CD4-positive, alpha-beta memory T cell (primary cell): Measurements from ENCODE around the gene CTNNBL1. TPM values are rescaled to one million over a fixed set of nuclear protein-coding genes. Genes with fewer than 3 reads are reported as not detected.
A peak's percentile ranks its signal among the peaks of the same experiment; 100 is the strongest.

ENCODE experiments used
- CTCF ChIA-PET: fragments of 350-600 bp; sonication (Branson Sonifier 250); formaldehyde crosslinking; loops from one replicate; lab custom pipeline; 2021; ENCODE audit warnings: inconsistent platforms; ENCODE audit not compliant: partially characterized antibody; lab: Charles Lee
- POLR2A ChIA-PET: fragments of 350-600 bp; sonication (Branson Sonifier 250); formaldehyde crosslinking; loops from one replicate; lab custom pipeline; 2021; ENCODE audit not compliant: partially characterized antibody; lab: Charles Lee
- DNase-seq, 5 donors: peaks; one replicate each; pipeline versions ENCODE4 v3.0.0 to v3.0.0-alpha.2; 2020 to 2022; ENCODE audit warnings: mixed read lengths in 1 of 5
- H3K27ac ChIP-seq: one replicate; pipeline ENCODE4 v1.7.0; 2013; ENCODE audit warnings: low read depth, low read length
- H3K27me3 ChIP-seq: 2 replicates; pipeline ENCODE4 v1.7.0; 2013; ENCODE audit warnings: mild to moderate bottlenecking, low read length, moderate library complexity; ENCODE audit not compliant: insufficient read depth
- H3K36me3 ChIP-seq: 2 replicates; pipeline ENCODE4 v1.7.0; 2013; ENCODE audit warnings: mild to moderate bottlenecking, low read length, moderate library complexity; ENCODE audit not compliant: insufficient read depth
- H3K4me1 ChIP-seq: 2 replicates; pipeline ENCODE4 v1.7.0; 2013; ENCODE audit warnings: mild to moderate bottlenecking, low read length, moderate library complexity; ENCODE audit not compliant: insufficient read depth
- H3K4me3 ChIP-seq, 2 donors: one replicate each; pipeline ENCODE4 v1.7.0; 2013; ENCODE audit warnings: low read length in 2 of 2, mild to moderate bottlenecking in 1 of 2
- H3K9me3 ChIP-seq, 2 donors: one replicate each; pipeline ENCODE4 v1.7.0; 2013; ENCODE audit warnings: low read length in 2 of 2, control low read depth in 1 of 2; ENCODE audit not compliant: control insufficient read depth in 1 of 2
- H3K27ac Mint-ChIP-seq, 7 donors: one replicate each; pipeline ENCODE4 v1.8.0; 2020 to 2021; ENCODE audit warnings: mixed read lengths in 7 of 7, mild to moderate bottlenecking in 6 of 7, inconsistent platforms in 3 of 7, moderate library complexity in 3 of 7
- H3K27me3 Mint-ChIP-seq, 2 donors: one replicate each; pipeline ENCODE4 v1.8.0; 2020 to 2021; ENCODE audit warnings: mixed read lengths in 2 of 2
- H3K36me3 Mint-ChIP-seq, 2 donors: one replicate each; pipeline ENCODE4 v1.8.0; 2020 to 2021; ENCODE audit warnings: mixed read lengths in 2 of 2, inconsistent platforms in 1 of 2, mild to moderate bottlenecking in 1 of 2
- H3K4me1 Mint-ChIP-seq, 4 donors: one replicate each; pipeline ENCODE4 v1.8.0; 2020 to 2021; ENCODE audit warnings: mixed read lengths in 4 of 4, mild to moderate bottlenecking in 1 of 4
- H3K4me3 Mint-ChIP-seq, 8 donors: one replicate each; pipeline ENCODE4 v1.8.0; 2020 to 2021; ENCODE audit warnings: mixed read lengths in 8 of 8, mild to moderate bottlenecking in 7 of 8, moderate library complexity in 6 of 8, inconsistent platforms in 3 of 8
- H3K9me3 Mint-ChIP-seq, 8 donors: one replicate each; pipeline ENCODE4 v1.8.0; 2020 to 2021; ENCODE audit warnings: mixed read lengths in 8 of 8, mild to moderate bottlenecking in 5 of 8, inconsistent platforms in 3 of 8, moderate library complexity in 1 of 8
- intact Hi-C: fragments of 100-400 bp; cut with micrococcal nuclease; formaldehyde crosslinking; loops from one replicate; pipeline ENCODE4 v1.15.1; 2023
- polyA plus RNA-seq, 2 donors: library from polyadenylated mRNA; unstranded; fragments of 300-500 nt; fragmentation: Illumina TruSeq; gene quantifications; one replicate each; pipeline ENCODE4 v1.2.3, GENCODE V29; 2021
- total RNA-seq, 2 experiments: library from RNA; stranded (reverse); gene quantifications; one replicate each; pipeline ENCODE4 v1.2.3, GENCODE V29; 2021

Gene CTNNBL1
- total and polyA plus RNA-seq, 4 experiments from 2014 or later, result 41.5 to 104 (median 64.2) TPM

DNA sequence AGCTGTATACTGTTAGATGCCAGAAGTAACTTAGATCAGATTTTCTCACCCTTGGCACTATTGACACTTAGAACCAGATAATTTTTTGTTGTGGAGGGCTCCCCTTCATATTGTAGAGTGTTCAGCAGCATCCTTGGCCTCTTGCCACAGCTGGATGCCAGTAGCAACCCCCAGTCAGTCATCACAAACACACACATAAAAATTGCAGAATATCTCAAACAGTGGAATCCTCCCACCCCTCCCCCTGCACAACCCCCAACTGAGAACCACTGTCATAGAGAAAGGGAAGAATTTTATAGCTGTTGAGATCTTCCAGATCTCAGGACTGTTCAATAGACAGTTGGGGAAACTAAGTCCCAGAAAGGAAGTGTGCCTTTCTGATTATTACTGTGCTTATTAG, 127.9 kb downstream of the CTNNBL1 start:
- H3K4me1 Mint-ChIP-seq, result peaks cover 0 to 12% (median 8%) of the 10 kb centered on the region in 4 donors
- no peak for DNase-seq
- H3K9me3 Mint-ChIP-seq, result no peaks in the 10 kb centered on the region
- Histone ChIP-seq H3K4me3 (no peak overlapping the region), H3K4me1 (no peaks in the 10 kb centered on the region), H3K9me3 (no peaks in the 10 kb centered on the region), H3K36me3 (no peaks in the 10 kb centered on the region), H3K27me3 (no peaks in the 10 kb centered on the region), H3K27ac (no peak overlapping the region)
- H3K27me3 Mint-ChIP-seq, result no peaks in the 10 kb centered on the region
- CTCF ChIA-PET, result no interaction called here
- H3K4me3 Mint-ChIP-seq, result no peak overlapping the region
- H3K27ac Mint-ChIP-seq, result no peak overlapping the region
- intact Hi-C loops, result no loop called here
- peaks cover 9 to 20% of the 10 kb centered on the region in 2 donors for H3K36me3 Mint-ChIP-seq
- POLR2A ChIA-PET, result no interaction called here

GRCh38 chr20:37822141-37822601, 128.3 kb downstream of the CTNNBL1 start:
- H3K36me3 ChIP-seq, result no peaks in the 10 kb centered on the region
- Mint-ChIP-seq H3K4me1 (peaks cover 0 to 13% (median 8%) of the 10 kb centered on the region in 4 donors), H3K27me3 (no peaks in the 10 kb centered on the region), H3K9me3 (no peaks in the 10 kb centered on the region), H3K4me3 (no peak overlapping the region), H3K27ac (peak overlapping the region in 1 of 7 donors; percentile 68), H3K36me3 (peaks cover 10 to 20% of the 10 kb centered on the region in 2 donors)
- ChIA-PET POLR2A (no interaction called here), CTCF (no interaction called here)
- intact Hi-C loops, result no loop called here
- H3K27me3 ChIP-seq, result no peaks in the 10 kb centered on the region
- DNase-seq, result no peak
- no peaks in the 10 kb centered on the region for H3K4me1 ChIP-seq
- H3K4me3 ChIP-seq, result no peak overlapping the region
- no peaks in the 10 kb centered on the region for H3K9me3 ChIP-seq
- no peak overlapping the region for H3K27ac ChIP-seq

GRCh38 chr20:37823296-37823980, 129.6 kb downstream of the CTNNBL1 start:
- no peaks in the 10 kb centered on the region for H3K4me1 ChIP-seq
- intact Hi-C loops, result no loop called here
- H3K27ac ChIP-seq, result no peak overlapping the region
- H3K9me3 Mint-ChIP-seq, result no peaks in the 10 kb centered on the region
- peaks cover 0 to 13% (median 5%) of the 10 kb centered on the region in 4 donors for H3K4me1 Mint-ChIP-seq
- POLR2A ChIA-PET, result no interaction called here
- DNase-seq, result no peak
- CTCF ChIA-PET, result no interaction called here
- H3K4me3 ChIP-seq, result no peak overlapping the region
- peak overlapping the region in 4 of 7 donors; percentile 1 to 50 (median 42) for H3K27ac Mint-ChIP-seq
- no peaks in the 10 kb centered on the region for H3K27me3 Mint-ChIP-seq
- H3K27me3 ChIP-seq, result no peaks in the 10 kb centered on the region
- no peaks in the 10 kb centered on the region for H3K9me3 ChIP-seq
- peaks cover 13 to 20% of the 10 kb centered on the region in 2 donors for H3K36me3 Mint-ChIP-seq
- H3K4me3 Mint-ChIP-seq, result no peak overlapping the region
- no peaks in the 10 kb centered on the region for H3K36me3 ChIP-seq

GRCh38 chr20:37827605-37828004, 133.8 kb downstream of the CTNNBL1 start:
- Mint-ChIP-seq H3K4me1 (peaks cover 0 to 16% (median under 1%) of the 10 kb centered on the region in 4 donors), H3K9me3 (no peaks in the 10 kb centered on the region), H3K27me3 (no peaks in the 10 kb centered on the region), H3K27ac (no peak overlapping the region), H3K4me3 (no peak overlapping the region), H3K36me3 (peaks cover 14 to 15% of the 10 kb centered on the region in 2 donors)
- H3K27me3 ChIP-seq, result no peaks in the 10 kb centered on the region
- no peaks in the 10 kb centered on the region for H3K36me3 ChIP-seq
- intact Hi-C loops, result no loop called here
- no peak for DNase-seq
- H3K27ac ChIP-seq, result no peak overlapping the region
- no peaks in the 10 kb centered on the region for H3K9me3 ChIP-seq
- ChIA-PET POLR2A (no interaction called here), CTCF (no interaction called here)
- no peak overlapping the region for H3K4me3 ChIP-seq
- H3K4me1 ChIP-seq, result no peaks in the 10 kb centered on the region

GRCh38 chr20:37828684-37829083, 134.9 kb downstream of the CTNNBL1 start:
- intact Hi-C loops, result no loop called here
- H3K4me1 Mint-ChIP-seq, result peaks cover 0 to 7% (median under 1%) of the 10 kb centered on the region in 4 donors
- H3K27ac ChIP-seq, result no peak overlapping the region
- no peak for DNase-seq
- H3K4me3 ChIP-seq, result no peak overlapping the region
- ChIA-PET POLR2A (no interaction called here), CTCF (no interaction called here)
- H3K27me3 ChIP-seq, result no peaks in the 10 kb centered on the region
- no peaks in the 10 kb centered on the region for H3K4me1 ChIP-seq
- no peaks in the 10 kb centered on the region for H3K9me3 ChIP-seq
- H3K9me3 Mint-ChIP-seq, result no peaks in the 10 kb centered on the region
- peaks cover 12 to 16% of the 10 kb centered on the region in 2 donors for H3K36me3 Mint-ChIP-seq
- no peaks in the 10 kb centered on the region for H3K27me3 Mint-ChIP-seq
- no peak overlapping the region for H3K4me3 Mint-ChIP-seq
- H3K27ac Mint-ChIP-seq, result peak overlapping the region in 1 of 7 donors; percentile 43
- H3K36me3 ChIP-seq, result no peaks in the 10 kb centered on the region

DNA sequence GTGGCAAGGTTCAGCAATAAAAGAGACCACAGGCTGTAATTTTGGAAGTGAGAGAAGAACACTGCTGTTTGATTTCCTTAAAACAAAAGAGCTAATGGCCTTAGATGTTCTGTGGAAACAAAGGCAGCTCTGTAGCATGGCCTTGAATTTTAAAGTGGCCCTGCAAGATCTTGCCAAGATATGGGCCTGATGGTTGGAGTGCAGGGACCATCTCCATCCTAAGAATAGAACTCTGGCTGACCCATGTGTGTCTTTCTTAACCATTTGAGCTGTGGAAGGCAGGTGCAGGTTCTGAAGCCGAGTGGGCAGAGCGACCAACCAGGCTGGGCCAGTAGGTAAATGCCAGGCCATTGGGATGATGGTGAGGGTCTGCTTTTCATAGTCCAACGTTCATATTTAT, 135.3 kb downstream of the CTNNBL1 start:
- no peak for DNase-seq
- Mint-ChIP-seq H3K27me3 (no peaks in the 10 kb centered on the region), H3K36me3 (peaks cover 12 to 16% of the 10 kb centered on the region in 2 donors), H3K27ac (peak overlapping the region in 1 of 7 donors; percentile 43), H3K4me3 (no peak overlapping the region), H3K9me3 (no peaks in the 10 kb centered on the region), H3K4me1 (peaks cover 0 to 6% (median under 1%) of the 10 kb centered on the region in 4 donors)
- intact Hi-C loops, result no loop called here
- Histone ChIP-seq H3K9me3 (no peaks in the 10 kb centered on the region), H3K4me1 (no peaks in the 10 kb centered on the region), H3K27ac (no peak overlapping the region), H3K36me3 (no peaks in the 10 kb centered on the region), H3K4me3 (no peak overlapping the region), H3K27me3 (no peaks in the 10 kb centered on the region)
- CTCF ChIA-PET, result no interaction called here
- POLR2A ChIA-PET, result no interaction called here

GRCh38 chr20:37833221-37833896, 139.5 kb downstream of the CTNNBL1 start:
- no peak for DNase-seq
- intact Hi-C loops, result no loop called here
- Histone ChIP-seq H3K27me3 (no peaks in the 10 kb centered on the region), H3K4me3 (no peak overlapping the region), H3K4me1 (no peaks in the 10 kb centered on the region), H3K27ac (no peak overlapping the region), H3K9me3 (no peaks in the 10 kb centered on the region), H3K36me3 (no peaks in the 10 kb centered on the region)
- Mint-ChIP-seq H3K27me3 (no peaks in the 10 kb centered on the region), H3K36me3 (peaks cover 11 to 12% of the 10 kb centered on the region in 2 donors), H3K9me3 (no peaks in the 10 kb centered on the region), H3K27ac (peak overlapping the region in 1 of 7 donors; percentile 81), H3K4me1 (peaks cover 0 to 14% (median 6%) of the 10 kb centered on the region in 4 donors), H3K4me3 (peak overlapping the region in 1 of 8 donors; percentile 17)
- CTCF ChIA-PET, result no interaction called here
- POLR2A ChIA-PET, result no interaction called here
